M059J (cell line): ENCODE data around the gene IFT122. TPM values are rescaled to one million over a fixed set of nuclear protein-coding genes. Genes with fewer than 3 reads are reported as not detected.
"Not testable (repeated sequence)": the region's sequence is repeated elsewhere in the genome, so short reads cannot be mapped to it uniquely, and the experiment has no call there.

Experiments
- DNase-seq: peaks from one replicate; pipeline ENCODE4 v3.0.0-alpha.2; 2012; ENCODE audit warnings: low read depth
- total RNA-seq: library from RNA; depleted of rRNA; stranded (reverse); fragments of >200 nt; shearing (Covaris generic); gene quantifications from 2 replicates; pipeline ENCODE4 v1.2.3, GENCODE V29; 2014

Gene IFT122
- total RNA-seq, 1 experiment from 2014 or later: 14.7 TPM

- DNase-seq: not testable (repeated sequence)
Observed at GRCh38 chr3:129494499-129494898, 54.5 kb downstream of the IFT122 start.

DNA sequence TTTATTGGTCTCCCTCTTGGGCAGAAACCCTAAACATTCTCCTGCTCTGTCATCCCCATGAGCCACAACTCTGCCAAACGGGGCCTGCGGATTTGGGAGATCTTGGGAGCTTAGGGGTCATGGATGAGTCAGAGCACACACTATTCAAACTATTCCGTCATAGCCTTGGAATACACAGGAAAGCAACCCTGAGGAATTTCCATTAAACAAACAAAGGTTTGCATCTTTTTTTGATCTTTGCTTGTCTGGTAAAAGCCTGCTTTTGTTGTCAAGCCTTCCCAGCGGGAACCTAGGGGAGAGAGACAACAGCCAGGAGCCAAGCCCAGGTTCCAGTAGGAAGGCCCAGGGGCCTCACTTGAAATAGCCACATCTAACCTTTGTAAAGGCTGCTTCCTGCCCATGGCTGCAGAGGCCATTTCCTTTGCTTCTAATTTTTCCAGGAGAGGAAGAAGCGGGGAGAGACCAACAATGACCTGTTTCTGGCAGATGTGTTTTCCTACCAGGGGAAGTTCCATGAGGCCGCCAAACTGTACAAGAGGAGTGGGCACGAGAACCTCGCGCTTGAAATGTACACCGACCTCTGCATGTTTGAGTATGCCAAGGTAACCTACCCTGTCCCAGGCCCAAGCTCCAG, 55.1 kb downstream of the IFT122 start:
- DNase-seq: peak; percentile 93

DNA sequence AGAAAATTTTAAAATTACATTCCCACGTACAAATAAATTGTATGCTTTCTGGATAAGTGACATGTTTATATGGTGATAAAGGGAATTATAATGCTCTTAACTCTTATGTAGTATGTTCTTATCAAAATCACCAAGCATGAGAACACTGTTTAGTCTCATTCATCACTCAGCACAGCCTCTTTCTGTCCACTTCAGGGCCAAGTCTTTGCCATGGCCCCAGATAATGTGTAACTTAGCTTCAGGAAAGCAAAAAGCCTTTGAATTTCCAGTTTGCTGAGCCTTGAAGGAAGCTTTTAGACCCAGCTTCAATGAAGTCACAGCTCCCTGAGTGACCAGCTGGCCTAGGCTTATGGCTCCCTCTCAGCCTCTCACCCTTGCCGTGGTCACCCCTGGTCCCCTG, 57.9 kb downstream of the IFT122 start:
- not testable (repeated sequence) for DNase-seq

GRCh38 chr3:129498603-129499488, 58.8 kb downstream of the IFT122 start:
- DNase-seq: peak; percentile 20

DNA sequence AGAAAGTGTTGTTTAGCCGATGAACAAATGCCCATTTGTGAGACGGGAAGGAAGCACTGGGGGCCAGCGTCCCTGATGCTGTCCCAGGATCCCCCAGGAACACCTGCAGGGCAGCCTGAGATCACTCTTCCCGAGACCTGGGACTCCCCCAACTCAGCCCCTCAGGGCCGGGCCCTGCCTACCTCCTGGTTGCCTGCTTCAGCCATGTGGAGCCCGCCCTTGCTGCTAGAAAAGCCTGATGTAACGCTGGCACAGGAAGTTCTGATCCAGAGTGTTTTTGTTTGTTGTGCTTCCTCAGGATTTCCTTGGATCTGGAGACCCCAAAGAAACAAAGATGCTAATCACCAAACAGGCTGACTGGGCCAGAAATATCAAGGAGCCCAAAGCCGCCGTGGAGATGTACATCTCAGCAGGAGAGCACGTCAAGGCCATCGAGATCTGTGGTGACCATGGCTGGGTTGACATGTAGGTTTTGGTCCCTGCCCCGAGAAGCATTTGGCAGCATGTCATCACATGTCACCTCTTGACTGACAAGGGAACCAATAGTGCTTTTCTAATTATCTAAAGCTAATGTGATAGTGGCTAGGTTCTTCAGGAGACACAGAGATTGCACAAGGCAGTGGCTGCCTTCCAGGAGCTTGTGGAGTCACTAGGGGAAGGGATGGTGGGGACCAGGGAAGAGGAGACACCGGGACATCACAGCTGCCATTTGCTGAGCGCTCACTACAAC, 59.7 kb downstream of the IFT122 start:
- DNase-seq: not testable (repeated sequence)

- no peak for DNase-seq
Observed at GRCh38 chr3:129500334-129500658, 60.3 kb downstream of the IFT122 start.

DNA sequence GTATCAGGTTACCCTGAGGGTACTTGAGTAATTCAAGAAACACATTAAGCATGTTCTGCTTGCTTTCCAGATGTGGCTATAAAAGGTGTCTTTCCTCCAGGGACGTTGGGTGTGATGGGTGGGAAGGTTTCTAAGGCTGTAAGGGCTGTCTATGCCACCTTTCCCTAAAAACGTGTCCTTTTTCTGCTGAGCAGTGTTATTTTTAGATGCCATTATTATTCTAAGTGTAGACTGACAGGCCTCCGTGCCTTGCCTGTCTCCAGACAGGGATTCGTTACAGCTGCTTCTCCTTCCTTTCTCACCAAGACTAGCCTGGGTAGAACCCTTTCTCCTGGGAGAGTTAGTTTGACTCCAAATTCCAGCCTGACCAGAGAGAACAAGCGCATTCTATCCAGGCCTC, 61.6 kb downstream of the IFT122 start:
- no peak for DNase-seq

- no peak for DNase-seq
Observed at GRCh38 chr3:129502641-129503408, 62.8 kb downstream of the IFT122 start.

DNA sequence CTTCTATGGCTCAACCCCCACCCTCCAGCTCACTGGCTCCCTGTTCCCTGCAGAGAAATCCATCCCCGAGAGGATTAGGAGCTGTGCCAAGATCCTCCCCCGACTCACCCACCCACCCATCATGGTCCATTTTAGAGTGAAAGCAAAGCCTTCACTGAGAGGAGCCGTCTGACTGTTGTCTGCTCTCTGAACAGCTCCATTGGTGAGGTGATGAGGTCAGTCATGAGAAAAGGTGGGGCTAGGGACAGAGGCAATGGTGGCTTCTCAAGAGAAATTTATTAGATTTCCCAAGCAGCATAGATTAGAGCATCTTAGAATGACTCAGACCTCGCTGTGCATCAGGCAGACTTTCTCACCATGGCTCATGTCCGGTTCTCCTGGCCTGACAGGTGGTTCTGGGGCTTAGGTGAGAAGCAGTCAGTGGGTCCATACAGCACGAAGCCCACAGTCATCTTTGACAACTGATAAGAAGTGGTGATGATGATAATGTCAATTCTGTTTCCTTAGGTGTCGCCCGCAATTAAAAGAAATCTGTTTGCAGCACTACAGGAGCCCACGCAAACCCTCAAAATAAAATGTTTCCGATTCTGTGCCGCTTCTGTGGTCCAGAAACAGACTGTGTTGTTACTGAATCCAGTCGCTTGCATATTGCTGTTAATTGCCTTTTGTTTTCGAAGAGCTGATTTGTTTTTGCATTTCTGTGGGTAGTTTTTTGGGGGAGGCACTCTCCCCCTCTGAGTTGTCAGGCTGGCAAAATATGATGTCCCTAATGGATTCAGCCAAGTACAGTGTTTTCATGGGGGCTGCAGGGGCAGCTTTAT, 63.7 kb downstream of the IFT122 start:
- peak; percentile 47 for DNase-seq

DNA sequence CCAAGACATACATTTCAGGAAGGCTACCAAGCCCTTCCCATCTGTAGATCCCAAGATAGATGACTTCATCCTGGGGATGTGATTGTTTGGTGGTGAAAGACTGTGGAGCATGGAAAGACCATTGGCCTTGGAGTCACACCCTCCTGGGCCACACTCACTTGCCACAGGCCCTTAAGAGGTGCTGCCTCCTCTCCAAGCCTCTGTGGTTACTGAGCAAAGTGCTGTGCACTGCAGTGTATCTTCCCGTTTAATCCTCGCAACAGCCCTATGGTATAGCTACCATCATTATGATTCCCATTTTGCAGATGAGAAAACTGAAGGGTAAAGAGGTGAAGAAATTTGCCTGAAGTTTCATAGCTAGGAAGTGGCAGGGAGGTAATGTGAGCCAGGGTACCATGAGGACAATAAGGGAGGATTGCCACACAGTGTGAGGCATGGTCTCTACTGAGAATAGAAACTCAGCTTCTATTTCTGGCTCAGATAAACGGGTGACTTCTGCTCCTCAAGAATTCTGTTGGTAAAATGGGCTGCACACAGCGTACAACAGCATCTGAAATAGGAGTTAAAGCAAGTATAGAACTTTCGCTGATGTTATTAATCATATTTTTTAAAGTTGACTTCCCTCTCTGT, 64.6 kb downstream of the IFT122 start:
- no peak for DNase-seq

GRCh38 chr3:129505341-129505740, 65.3 kb downstream of the IFT122 start:
- no peak for DNase-seq

GRCh38 chr3:129506231-129506742, 66.3 kb downstream of the IFT122 start:
- DNase-seq: no peak

- DNase-seq: no peak
Observed at GRCh38 chr3:129507181-129507831, 67.3 kb downstream of the IFT122 start.

GRCh38 chr3:129512595-129512994, 72.6 kb downstream of the IFT122 start:
- DNase-seq: no peak

GRCh38 chr3:129513705-129514104, 73.7 kb downstream of the IFT122 start:
- no peak for DNase-seq

GRCh38 chr3:129514110-129514509, 74.1 kb downstream of the IFT122 start:
- DNase-seq: no peak

GRCh38 chr3:129514563-129514962, 74.5 kb downstream of the IFT122 start:
- DNase-seq: no peak

GRCh38 chr3:129515108-129515820, 75.2 kb downstream of the IFT122 start:
- not testable (repeated sequence) for DNase-seq

GRCh38 chr3:129515821-129516432, 75.9 kb downstream of the IFT122 start:
- DNase-seq: not testable (repeated sequence)
